Activated CD8-positive, alpha-beta memory T cell treated with anti-CD3 and anti-CD28 coated beads, Interleukin-2, amount 10 ng/mL, durations not matched to agents 7 days and 5 days (primary cell): ENCODE data around the gene DHX8. TPM values are rescaled to one million over a fixed set of nuclear protein-coding genes. Genes with fewer than 3 reads are reported as not detected.
"Not testable (repeated sequence)": the region's sequence is repeated elsewhere in the genome, so short reads cannot be mapped to it uniquely, and the experiment has no call there.

Experiments used
- ATAC-seq: fragments of 150-1000 bp; cut with Tn5 transposase; one replicate; pipeline ENCODE4 v1.10.0; 2021; ENCODE audit warnings: moderate library complexity
- CTCF ChIA-PET: fragments of 350-600 bp; sonication (Branson Sonifier 250); formaldehyde crosslinking; loops from one replicate; lab custom pipeline; 2021; ENCODE audit warnings: antibody characterized with exemption; lab: Charles Lee
- DNase-seq: peaks from one replicate; pipeline ENCODE4 v3.0.0-alpha.2; 2020
- H3K27ac Mint-ChIP-seq: one replicate; pipeline ENCODE4 v1.8.0; 2021; ENCODE audit warnings: mild to moderate bottlenecking, mixed read lengths
- H3K27me3 Mint-ChIP-seq: one replicate; pipeline ENCODE4 v1.8.0; 2021; ENCODE audit warnings: mixed read lengths
- H3K36me3 Mint-ChIP-seq: one replicate; pipeline ENCODE4 v1.8.0; 2021; ENCODE audit warnings: mild to moderate bottlenecking, mixed read lengths
- H3K4me1 Mint-ChIP-seq: one replicate; pipeline ENCODE4 v1.8.0; 2021; ENCODE audit warnings: mixed read lengths
- H3K4me3 Mint-ChIP-seq: one replicate; pipeline ENCODE4 v1.8.0; 2021; ENCODE audit warnings: mild to moderate bottlenecking, moderate library complexity, mixed read lengths
- H3K9me3 Mint-ChIP-seq: one replicate; pipeline ENCODE4 v1.8.0; 2022; ENCODE audit warnings: low read depth, mixed read lengths
- total RNA-seq, 2 experiments: library from RNA; stranded (reverse); gene quantifications; one replicate each; pipeline ENCODE4 v1.2.3, GENCODE V29; 2021

The DHX8 gene
- total RNA-seq, 2 experiments from 2014 or later: 59.1 to 66.2 TPM

- Mint-ChIP-seq H3K36me3 (no peaks in the 10 kb centered on the region), H3K9me3 (no peaks in the 10 kb centered on the region), H3K27me3 (peaks cover 14% of the 10 kb centered on the region), H3K4me3 (no peak overlapping the region), H3K27ac (no peak overlapping the region), H3K4me1 (no peaks in the 10 kb centered on the region)
- CTCF ChIA-PET: interaction anchor here (0.8 to 5.7 kb wide), 2 partner anchors 15 to 74 kb away, joined by 3 to 30 read pairs; partner anchors contain the start of gene DHX8
- ATAC-seq: no peak
- DNase-seq: no peak
These were observed 15.1 kb upstream of the DHX8 start for GRCh38 chr17:43468691-43469139.

DNA sequence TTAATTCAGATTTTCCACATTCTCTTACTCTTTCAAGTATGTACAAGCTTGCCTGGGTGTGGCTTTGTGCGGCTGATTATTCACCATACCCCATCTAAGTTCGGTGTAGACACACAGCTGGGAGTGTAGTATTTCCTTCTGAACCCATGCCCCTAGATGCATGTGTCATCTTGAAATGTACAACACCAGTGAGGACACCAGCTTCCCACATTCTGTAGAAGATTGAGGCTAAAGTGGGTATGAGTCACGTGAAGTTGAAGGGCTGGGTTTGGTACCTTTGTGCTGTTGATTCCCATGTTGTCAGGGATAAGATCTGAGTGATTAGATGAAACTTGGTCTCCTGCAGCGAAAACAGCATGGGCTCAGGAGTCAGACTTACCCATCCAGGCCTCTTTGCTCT is 14.6 kb upstream of the DHX8 start:
- H3K27me3 Mint-ChIP-seq: peaks cover 14% of the 10 kb centered on the region
- H3K36me3 Mint-ChIP-seq: no peaks in the 10 kb centered on the region
- no peak for DNase-seq
- no peak overlapping the region for H3K4me3 Mint-ChIP-seq
- no peak overlapping the region for H3K27ac Mint-ChIP-seq
- H3K4me1 Mint-ChIP-seq: no peaks in the 10 kb centered on the region
- no peak for ATAC-seq
- no peaks in the 10 kb centered on the region for H3K9me3 Mint-ChIP-seq
- CTCF ChIA-PET: interaction anchor here (0.8 to 5.7 kb wide), 2 partner anchors 15 to 75 kb away, joined by 3 to 30 read pairs; partner anchors contain the start of gene DHX8

DNA sequence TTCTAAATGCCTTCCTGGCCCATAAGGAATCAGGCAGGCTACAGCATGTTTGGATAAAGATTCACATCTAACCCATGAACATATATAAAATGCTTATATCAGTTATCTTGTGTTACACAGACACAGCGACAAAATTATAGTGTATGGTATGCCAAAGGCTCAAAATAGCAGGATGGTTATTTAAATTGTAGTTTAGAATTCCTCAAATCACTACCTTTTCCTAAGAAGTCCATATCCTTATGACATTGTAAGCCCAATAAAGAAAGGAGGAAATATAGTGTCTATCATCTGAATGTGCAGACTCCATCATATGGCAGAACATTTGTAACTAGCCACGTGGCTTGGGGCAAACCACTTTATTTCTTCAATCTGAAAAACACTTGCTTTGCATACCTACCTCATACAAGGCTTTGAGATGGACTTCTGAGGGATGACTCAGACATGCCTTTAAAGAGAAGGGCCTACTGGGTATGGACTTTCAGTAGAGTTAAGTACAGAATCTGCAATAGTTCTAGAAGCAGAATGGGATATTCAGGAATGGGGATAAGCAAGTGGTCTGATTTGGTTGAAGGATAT is 12.1 kb upstream of the DHX8 start:
- H3K36me3 Mint-ChIP-seq: no peaks in the 10 kb centered on the region
- no peaks in the 10 kb centered on the region for H3K4me1 Mint-ChIP-seq
- H3K27me3 Mint-ChIP-seq: peaks cover 5% of the 10 kb centered on the region
- CTCF ChIA-PET: interaction anchor here (5.7 kb wide), 1 partner anchor 12 kb away, joined by 30 read pairs; the partner anchor contains the start of gene DHX8
- DNase-seq: no peak
- ATAC-seq: no peak
- H3K4me3 Mint-ChIP-seq: no peak overlapping the region
- no peak overlapping the region for H3K27ac Mint-ChIP-seq
- no peaks in the 10 kb centered on the region for H3K9me3 Mint-ChIP-seq

- H3K36me3 Mint-ChIP-seq: no peaks in the 10 kb centered on the region
- H3K9me3 Mint-ChIP-seq: no peaks in the 10 kb centered on the region
- H3K27me3 Mint-ChIP-seq: peaks cover 2% of the 10 kb centered on the region
- no peak overlapping the region for H3K27ac Mint-ChIP-seq
- no peak overlapping the region for H3K4me3 Mint-ChIP-seq
- CTCF ChIA-PET: interaction anchor here (2.7 kb wide), 1 partner anchor 82 kb away, joined by 8 read pairs; no protein-coding TSS in a partner anchor
- DNase-seq: no peak
- H3K4me1 Mint-ChIP-seq: no peaks in the 10 kb centered on the region
- ATAC-seq: no peak
These were observed 8.2 kb upstream of the DHX8 start for GRCh38 chr17:43475494-43476089.

DNA sequence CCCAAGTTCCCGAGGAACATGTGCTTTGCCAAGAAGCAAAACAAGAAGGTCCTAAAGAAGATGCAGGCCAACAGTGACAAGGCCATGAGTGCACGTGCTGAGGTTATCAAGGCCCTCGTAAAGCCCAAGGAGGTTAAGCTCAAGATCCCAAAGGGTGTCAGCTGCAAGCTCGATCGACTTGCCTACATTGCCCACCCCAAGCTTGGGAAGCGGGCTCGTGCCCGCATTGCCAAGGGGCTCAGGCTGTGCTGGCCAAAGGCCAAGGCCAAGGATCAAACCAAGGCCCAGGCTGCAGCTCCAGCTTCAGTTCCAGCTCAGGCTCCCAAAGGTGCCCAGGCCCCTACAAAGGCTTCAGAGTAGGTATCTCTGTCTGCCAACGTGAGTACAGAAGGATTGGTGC is 7.5 kb upstream of the DHX8 start:
- CTCF ChIA-PET: interaction anchor here (0.6 to 2.7 kb wide), 2 partner anchors 82 kb away, joined by 3 to 8 read pairs; no protein-coding TSS in a partner anchor

GRCh38 chr17:43477832-43478634 is 5.7 kb upstream of the DHX8 start:
- CTCF ChIA-PET: interaction anchor here (0.9 to 1.1 kb wide), 2 partner anchors 82 to 84 kb away, joined by 3 to 4 read pairs; no protein-coding TSS in a partner anchor
- Mint-ChIP-seq H3K27ac (no peak overlapping the region), H3K4me1 (peaks cover 2% of the 10 kb centered on the region), H3K9me3 (no peaks in the 10 kb centered on the region), H3K36me3 (no peaks in the 10 kb centered on the region), H3K4me3 (no peak overlapping the region), H3K27me3 (peaks cover 2% of the 10 kb centered on the region)
- no peak for ATAC-seq
- DNase-seq: no peak

More for the DNA sequence above, 7.5 kb upstream of the DHX8 start:
- H3K36me3 Mint-ChIP-seq, H3K9me3 Mint-ChIP-seq, DNase-seq, H3K4me1 Mint-ChIP-seq, ATAC-seq, H3K27ac Mint-ChIP-seq, H3K27me3 Mint-ChIP-seq, H3K4me3 Mint-ChIP-seq: not testable (repeated sequence)

DNA sequence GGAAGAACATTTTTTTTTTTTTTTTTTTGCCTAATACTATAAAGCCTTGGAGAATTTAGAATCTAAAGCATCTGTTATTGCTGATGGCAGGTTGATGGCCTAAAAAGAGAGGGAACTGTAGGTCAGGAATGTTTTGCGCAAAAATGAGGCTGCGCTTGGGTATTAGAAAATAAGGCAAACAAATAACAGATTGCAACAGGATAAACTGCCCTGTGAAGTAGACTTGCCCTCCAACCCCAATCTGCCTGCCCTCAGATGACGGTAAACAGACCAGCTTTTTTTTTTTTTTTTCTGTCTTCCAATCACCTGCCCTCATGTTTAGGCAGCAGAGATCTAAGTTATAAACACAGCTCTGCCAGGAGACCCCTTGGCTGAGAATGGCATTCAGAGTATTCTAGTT is 3.8 kb upstream of the DHX8 start:
- Mint-ChIP-seq H3K4me3 (no peak overlapping the region), H3K9me3 (no peaks in the 10 kb centered on the region), H3K27ac (no peak overlapping the region), H3K36me3 (peaks cover 2% of the 10 kb centered on the region), H3K4me1 (peaks cover 12% of the 10 kb centered on the region), H3K27me3 (no peaks in the 10 kb centered on the region)
- CTCF ChIA-PET: no interaction called here
- ATAC-seq: no peak
- no peak for DNase-seq

- H3K27ac Mint-ChIP-seq: no peak overlapping the region
- no peak overlapping the region for H3K4me3 Mint-ChIP-seq
- H3K4me1 Mint-ChIP-seq: peaks cover 26% of the 10 kb centered on the region
- H3K9me3 Mint-ChIP-seq: no peaks in the 10 kb centered on the region
- H3K27me3 Mint-ChIP-seq: no peaks in the 10 kb centered on the region
- CTCF ChIA-PET: interaction anchor here (0.6 to 7.0 kb wide), 20 partner anchors 11 to 459 kb away, joined by 3 to 222 read pairs (median 6); partner anchors contain the start of genes ARL4D and ETV4
- H3K36me3 Mint-ChIP-seq: peaks cover 2% of the 10 kb centered on the region
- DNase-seq (no peak), ATAC-seq (no peak)
These were observed 1.4 kb upstream of the DHX8 start for GRCh38 chr17:43482103-43483012.

- Mint-ChIP-seq H3K27me3 (no peaks in the 10 kb centered on the region), H3K9me3 (no peaks in the 10 kb centered on the region), H3K36me3 (peaks cover 29% of the 10 kb centered on the region), H3K4me1 (peaks cover 13% of the 10 kb centered on the region), H3K27ac (no peak overlapping the region), H3K4me3 (no peak overlapping the region)
- no peak for DNase-seq
- no peak for ATAC-seq
- CTCF ChIA-PET: interaction anchor here (1.7 kb wide), 1 partner anchor 97 kb away, joined by 6 read pairs; no protein-coding TSS in a partner anchor
These were observed 6.8 kb downstream of the DHX8 start for GRCh38 chr17:43490621-43491020.

DNA sequence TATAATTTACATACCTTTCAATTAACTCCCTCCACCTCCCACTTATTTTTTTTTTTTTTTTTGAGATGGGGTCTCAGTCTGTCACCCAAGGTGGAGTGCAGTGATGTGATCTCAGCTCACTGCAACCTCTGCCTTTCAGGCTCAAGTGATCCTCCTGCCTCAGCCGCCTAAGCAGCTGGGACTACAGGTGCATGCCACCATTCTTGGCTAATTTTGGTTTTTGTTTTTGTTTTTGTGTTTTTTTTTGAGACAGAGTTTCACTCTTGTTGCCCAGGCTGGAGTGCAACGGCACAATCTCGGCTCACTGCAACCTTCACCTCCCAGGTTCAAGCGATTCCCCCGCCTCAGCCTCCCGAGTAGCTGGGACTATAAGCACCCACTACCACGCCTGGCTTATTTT is 25.7 kb downstream of the DHX8 start:
- not testable (repeated sequence) for H3K4me3 Mint-ChIP-seq, H3K4me1 Mint-ChIP-seq, DNase-seq, H3K27me3 Mint-ChIP-seq, ATAC-seq, H3K9me3 Mint-ChIP-seq, H3K27ac Mint-ChIP-seq
- CTCF ChIA-PET: interaction anchor here (1.3 kb wide), 1 partner anchor 25 kb away, joined by 4 read pairs; the partner anchor contains the start of gene DHX8
- H3K36me3 Mint-ChIP-seq: peaks cover 40% of the 10 kb centered on the region

DNA sequence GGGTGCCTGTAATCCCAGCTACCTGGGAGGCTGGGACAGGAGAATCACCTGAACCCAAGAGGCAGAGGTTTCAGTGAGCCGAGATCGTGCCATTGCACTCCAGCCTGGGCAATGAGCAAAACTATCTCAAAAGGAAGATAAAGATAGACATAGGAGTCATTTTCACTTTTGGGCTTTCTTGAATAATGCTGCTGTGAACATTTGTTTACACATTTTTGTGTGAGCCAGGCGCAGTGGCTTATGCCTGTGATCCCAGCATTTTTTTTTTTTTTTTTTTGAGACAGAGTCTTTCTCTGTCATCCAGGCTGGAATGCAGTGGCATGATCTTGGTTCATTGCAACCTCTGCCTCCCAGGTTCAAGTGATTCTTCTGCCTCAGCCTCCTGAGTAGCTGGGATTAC is 27.4 kb downstream of the DHX8 start:
- H3K4me3 Mint-ChIP-seq, ATAC-seq, DNase-seq, H3K9me3 Mint-ChIP-seq, H3K27ac Mint-ChIP-seq, H3K4me1 Mint-ChIP-seq, CTCF ChIA-PET, H3K27me3 Mint-ChIP-seq: not testable (repeated sequence)
- H3K36me3 Mint-ChIP-seq: peaks cover 39% of the 10 kb centered on the region

GRCh38 chr17:43515656-43516055 is 31.9 kb downstream of the DHX8 start:
- Mint-ChIP-seq H3K4me3 (no peak overlapping the region), H3K4me1 (peaks cover 25% of the 10 kb centered on the region), H3K27me3 (no peaks in the 10 kb centered on the region), H3K27ac (no peak overlapping the region), H3K9me3 (no peaks in the 10 kb centered on the region), H3K36me3 (peaks cover 55% of the 10 kb centered on the region)
- no peak for ATAC-seq
- CTCF ChIA-PET: interaction anchor here (0.7 to 2.2 kb wide), 4 partner anchors 8 to 121 kb away, joined by 3 to 6 read pairs (median 4); partner anchors contain the start of gene DHX8
- no peak for DNase-seq
